ENCODE results near the gene EEFSEC. TPM values are rescaled to one million over a fixed set of nuclear protein-coding genes. Genes with fewer than 3 reads are reported as not detected.

The EEFSEC gene
- total RNA-seq, 4 donors from 2014 or later = 25.1 to 43.5 (median 29.5) TPM

DNA sequence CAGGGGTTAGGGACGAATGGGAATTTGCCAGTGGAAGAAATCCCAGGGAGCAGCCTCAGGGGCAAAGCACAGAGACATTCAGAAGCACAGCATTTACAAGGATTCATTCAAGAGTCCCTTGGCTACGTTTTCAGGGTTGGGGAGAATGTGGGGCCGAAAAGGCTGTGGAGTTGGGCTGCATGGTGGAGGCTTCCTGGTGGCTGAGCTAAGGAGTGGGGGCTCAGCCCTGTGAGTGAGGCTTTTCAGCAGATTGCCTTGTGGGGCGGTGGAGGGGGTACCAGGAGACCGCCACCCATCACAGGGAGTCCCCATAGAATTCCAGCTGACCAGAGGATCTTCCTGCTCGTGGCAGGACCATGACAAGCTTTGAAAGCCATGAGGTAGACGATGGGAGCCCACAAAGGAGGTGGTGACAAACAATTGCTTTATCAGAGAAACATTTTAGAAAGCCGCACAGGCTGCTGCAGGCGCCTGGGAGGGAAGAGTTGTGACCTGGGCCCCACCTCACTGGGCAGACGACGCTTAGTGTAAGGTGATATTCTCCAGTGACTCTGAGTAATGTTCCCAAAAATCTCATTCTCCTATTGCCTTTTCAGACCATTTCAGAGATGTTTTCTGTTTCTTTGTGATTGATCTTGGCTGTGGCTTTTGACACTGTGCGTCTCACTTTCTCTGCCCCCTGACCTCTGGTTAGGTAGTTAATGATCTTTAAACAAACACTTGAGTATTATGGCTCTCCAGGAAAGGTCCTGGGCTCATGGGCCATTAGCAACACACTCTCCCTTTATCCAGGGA, 185.5 kb downstream of the EEFSEC start:
- Histone ChIP-seq H3K36me3 (peaks cover 0 to 46% (median 0%) of the 10 kb centered on the region in 3 donors), H3K27me3 (no peaks in the 10 kb centered on the region), H3K27ac (no peak overlapping the region), H3K4me1 (no peaks in the 10 kb centered on the region), H3K4me3 (no peak overlapping the region), H3K9me3 (no peaks in the 10 kb centered on the region)
- 83 to 85% methylated on average over 12 of the region's 12 CpGs for WGBS, 2 donors
- TF ChIP-seq POLR2A (IDR thresholded peaks at IDR 0.05) (no peak), EP300 (IDR thresholded peaks at IDR 0.05) (no peak)
- TF ChIP-seq, protein P1, sequence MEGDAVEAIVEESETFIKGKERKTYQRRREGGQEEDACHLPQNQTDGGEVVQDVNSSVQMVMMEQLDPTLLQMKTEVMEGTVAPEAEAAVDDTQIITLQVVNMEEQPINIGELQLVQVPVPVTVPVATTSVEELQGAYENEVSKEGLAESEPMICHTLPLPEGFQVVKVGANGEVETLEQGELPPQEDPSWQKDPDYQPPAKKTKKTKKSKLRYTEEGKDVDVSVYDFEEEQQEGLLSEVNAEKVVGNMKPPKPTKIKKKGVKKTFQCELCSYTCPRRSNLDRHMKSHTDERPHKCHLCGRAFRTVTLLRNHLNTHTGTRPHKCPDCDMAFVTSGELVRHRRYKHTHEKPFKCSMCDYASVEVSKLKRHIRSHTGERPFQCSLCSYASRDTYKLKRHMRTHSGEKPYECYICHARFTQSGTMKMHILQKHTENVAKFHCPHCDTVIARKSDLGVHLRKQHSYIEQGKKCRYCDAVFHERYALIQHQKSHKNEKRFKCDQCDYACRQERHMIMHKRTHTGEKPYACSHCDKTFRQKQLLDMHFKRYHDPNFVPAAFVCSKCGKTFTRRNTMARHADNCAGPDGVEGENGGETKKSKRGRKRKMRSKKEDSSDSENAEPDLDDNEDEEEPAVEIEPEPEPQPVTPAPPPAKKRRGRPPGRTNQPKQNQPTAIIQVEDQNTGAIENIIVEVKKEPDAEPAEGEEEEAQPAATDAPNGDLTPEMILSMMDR (IDR thresholded peaks at IDR 0.05) = no peak
- DNase-seq (ENCODE audit: low spot score in 2 of 2) = no peak

DNA sequence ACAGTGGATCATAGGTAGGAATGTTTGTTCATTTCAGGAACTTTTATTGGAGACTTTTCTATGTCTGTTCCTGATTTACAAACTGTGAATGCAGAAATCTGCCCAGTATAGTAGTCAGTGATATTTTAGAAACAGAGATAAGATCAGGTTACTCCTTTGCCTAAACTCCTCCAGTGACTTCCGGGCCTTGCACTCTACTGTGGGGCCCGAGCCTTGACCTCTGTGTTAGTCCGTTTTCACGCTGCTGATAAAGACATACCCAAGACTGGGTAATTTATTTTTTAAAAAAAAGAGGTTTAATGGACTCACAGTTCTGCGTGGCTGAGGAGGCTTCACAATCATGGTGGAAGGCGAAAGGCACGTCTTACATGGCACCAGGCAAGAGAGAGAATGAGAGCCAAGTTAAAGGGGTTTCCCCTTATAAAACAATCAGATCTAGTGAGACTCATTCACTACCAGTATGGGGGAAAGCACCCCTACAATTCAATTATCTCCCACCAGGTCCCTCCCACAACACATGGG, 186.3 kb downstream of the EEFSEC start:
- Histone ChIP-seq H3K9me3 (no peaks in the 10 kb centered on the region), H3K4me3 (no peak overlapping the region), H3K27ac (no peak overlapping the region), H3K36me3 (peaks cover 0 to 40% (median 0%) of the 10 kb centered on the region in 3 donors), H3K27me3 (no peaks in the 10 kb centered on the region), H3K4me1 (no peaks in the 10 kb centered on the region)
- TF ChIP-seq, protein P1 (IDR thresholded peaks at IDR 0.05) = no peak
- TF ChIP-seq POLR2A (IDR thresholded peaks at IDR 0.05) = no peak
- no peak for TF ChIP-seq EP300 (IDR thresholded peaks at IDR 0.05)
- 83 to 88% methylated on average over 7 of the region's 7 CpGs for WGBS, 2 donors
- DNase-seq (ENCODE audit: low spot score in 2 of 2) = no peak

DNA sequence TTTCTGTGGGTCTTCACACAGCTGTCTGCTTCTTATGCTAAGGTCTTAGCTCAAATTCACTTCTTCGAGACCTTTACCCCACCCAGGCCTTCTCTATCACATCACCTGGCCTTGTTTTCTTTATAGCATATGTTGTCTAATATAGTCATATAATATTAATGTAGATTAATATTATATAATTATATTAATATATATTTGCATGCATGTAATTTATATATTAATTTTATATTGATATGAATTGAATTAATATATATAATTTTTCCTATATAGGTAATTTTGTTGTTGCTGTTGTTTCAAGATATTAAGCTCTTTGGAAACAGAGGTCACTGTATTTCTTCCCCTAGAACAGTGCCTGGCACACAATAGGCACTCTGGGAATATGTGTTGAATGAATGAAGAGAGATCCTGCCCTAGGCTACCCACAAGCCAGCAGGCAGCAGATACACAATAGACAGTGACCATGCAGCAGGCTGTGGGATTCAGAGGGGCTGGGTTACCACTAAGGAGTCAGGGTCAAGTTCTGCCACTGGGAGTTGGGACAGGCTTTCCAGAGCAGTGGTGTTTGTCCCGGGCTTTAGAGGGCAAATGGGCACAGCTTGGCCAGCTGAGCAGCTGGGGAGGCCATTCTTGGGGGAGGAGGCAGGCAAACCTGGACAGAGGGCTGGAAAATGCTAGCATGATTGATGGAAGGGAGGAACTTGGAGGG, 187.1 kb downstream of the EEFSEC start:
- no peak overlapping the region for H3K27ac ChIP-seq
- no peak for DNase-seq (ENCODE audit: low spot score in 2 of 2)

DNA sequence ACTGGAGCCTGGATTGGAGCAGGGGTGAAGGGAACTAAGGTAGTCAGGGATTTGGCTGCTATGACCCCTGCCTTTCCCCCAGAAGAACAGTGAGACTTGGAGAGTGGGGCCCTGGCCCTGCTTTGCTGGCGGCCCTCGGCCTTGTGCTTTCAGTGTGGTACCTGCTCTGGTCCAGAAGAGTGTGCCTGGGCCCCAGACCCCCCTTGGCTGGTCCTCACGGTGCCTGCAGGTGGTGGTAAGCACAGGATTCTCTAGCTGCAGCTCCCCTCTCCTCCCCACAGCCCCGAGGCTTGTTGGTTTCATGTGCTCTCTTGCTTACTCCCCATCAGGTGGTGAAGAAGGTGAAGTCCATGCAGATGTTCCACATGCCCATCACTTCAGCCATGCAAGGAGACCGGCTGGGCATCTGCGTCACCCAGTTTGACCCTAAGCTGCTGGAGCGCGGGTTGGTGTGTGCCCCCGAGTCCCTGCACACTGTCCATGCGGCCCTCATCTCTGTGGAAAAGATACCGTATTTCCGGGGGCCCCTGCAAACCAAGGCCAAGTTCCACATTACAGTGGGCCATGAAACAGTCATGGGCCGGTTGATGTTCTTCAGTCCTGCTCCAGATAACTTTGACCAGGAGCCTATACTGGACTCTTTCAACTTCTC, 187.7 kb downstream of the EEFSEC start:
- no peak for DNase-seq (ENCODE audit: low spot score in 2 of 2)
- H3K4me1 ChIP-seq = no peaks in the 10 kb centered on the region
- H3K4me3 ChIP-seq = no peak overlapping the region
- no peaks in the 10 kb centered on the region for H3K27me3 ChIP-seq
- peaks cover 0 to 40% (median 0%) of the 10 kb centered on the region in 3 donors for H3K36me3 ChIP-seq
- TF ChIP-seq EP300 (IDR thresholded peaks at IDR 0.05) = no peak
- no peak for TF ChIP-seq POLR2A (IDR thresholded peaks at IDR 0.05)
- TF ChIP-seq, protein P1 (IDR thresholded peaks at IDR 0.05) = no peak
- WGBS, 2 donors = 91 to 93% methylated on average over 11 to 13 of the region's 13 CpGs
- no peak overlapping the region for H3K27ac ChIP-seq
- no peaks in the 10 kb centered on the region for H3K9me3 ChIP-seq

More for the DNA sequence above, 187.1 kb downstream of the EEFSEC start:
- Histone ChIP-seq H3K36me3 (peaks cover 0 to 40% (median 0%) of the 10 kb centered on the region in 3 donors), H3K4me3 (no peak overlapping the region), H3K27me3 (no peaks in the 10 kb centered on the region), H3K4me1 (no peaks in the 10 kb centered on the region), H3K9me3 (no peaks in the 10 kb centered on the region)
- 65 to 67% methylated on average over 2 of the region's 2 CpGs for WGBS, 2 donors
- no peak for TF ChIP-seq POLR2A (IDR thresholded peaks at IDR 0.05)
- TF ChIP-seq, protein P1 (IDR thresholded peaks at IDR 0.05) = no peak
- TF ChIP-seq EP300 (IDR thresholded peaks at IDR 0.05) = no peak
